ENCODE data around the gene AQP4.

AQP4 gene, protein sequence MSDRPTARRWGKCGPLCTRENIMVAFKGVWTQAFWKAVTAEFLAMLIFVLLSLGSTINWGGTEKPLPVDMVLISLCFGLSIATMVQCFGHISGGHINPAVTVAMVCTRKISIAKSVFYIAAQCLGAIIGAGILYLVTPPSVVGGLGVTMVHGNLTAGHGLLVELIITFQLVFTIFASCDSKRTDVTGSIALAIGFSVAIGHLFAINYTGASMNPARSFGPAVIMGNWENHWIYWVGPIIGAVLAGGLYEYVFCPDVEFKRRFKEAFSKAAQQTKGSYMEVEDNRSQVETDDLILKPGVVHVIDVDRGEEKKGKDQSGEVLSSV

DNA sequence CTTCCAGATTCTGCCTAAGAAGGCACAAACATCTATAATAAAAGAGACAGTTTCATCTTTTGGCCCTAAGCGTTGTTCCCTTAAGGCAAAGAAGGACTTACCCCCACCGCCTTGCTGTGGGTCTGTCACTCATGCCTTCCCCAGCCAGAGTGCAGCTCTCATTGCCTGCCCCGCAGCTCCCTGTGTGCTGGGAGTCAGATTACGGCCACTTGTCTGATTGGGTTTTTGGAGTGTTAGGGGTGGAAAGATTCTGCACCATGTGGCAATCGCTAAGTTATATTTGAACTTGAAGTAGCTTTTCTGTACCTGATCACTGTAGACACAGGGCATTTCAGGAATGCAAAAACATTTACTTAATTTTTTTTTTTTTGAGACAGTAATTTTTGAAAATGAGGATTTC lies at the start of gene AQP4:
Gene AQP4 (minus strand): TSS at position 151 of the 400 bp plus-strand sequence. CDS start 18 bp downstream, at position 133.
- TF ChIP-seq GATA2 (IDR thresholded peaks at IDR 0.05; ENCODE audit: low read depth, low read length) (no peak), GATA3 (IDR thresholded peaks at IDR 0.05; ENCODE audit: low read depth, low read length) (no peak)

DNA sequence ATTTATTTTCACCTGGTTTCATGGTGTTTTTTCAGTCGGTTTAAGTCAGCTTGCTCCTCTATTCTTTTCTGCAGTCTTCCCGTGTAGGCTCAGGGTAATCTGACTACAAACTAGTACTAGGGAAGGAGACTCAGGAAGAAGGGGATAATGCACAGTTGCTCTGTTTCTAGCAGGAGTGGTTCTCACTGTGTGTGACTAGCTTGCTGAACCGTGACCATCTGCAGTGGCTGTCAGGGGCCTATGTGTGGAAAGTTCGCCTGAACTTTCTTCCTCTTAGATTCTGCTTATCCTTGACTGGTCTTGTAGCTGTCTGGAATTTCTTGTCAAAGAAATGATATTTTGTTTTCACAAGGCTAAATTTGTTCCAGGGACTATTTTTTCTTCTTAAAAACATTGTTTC lies 46.3 kb upstream of the AQP4 start:
- no peak for TF ChIP-seq GATA2 (IDR thresholded peaks at IDR 0.05; ENCODE audit: low read depth, low read length)
- no peak for TF ChIP-seq GATA3 (IDR thresholded peaks at IDR 0.05; ENCODE audit: low read depth, low read length)

DNA sequence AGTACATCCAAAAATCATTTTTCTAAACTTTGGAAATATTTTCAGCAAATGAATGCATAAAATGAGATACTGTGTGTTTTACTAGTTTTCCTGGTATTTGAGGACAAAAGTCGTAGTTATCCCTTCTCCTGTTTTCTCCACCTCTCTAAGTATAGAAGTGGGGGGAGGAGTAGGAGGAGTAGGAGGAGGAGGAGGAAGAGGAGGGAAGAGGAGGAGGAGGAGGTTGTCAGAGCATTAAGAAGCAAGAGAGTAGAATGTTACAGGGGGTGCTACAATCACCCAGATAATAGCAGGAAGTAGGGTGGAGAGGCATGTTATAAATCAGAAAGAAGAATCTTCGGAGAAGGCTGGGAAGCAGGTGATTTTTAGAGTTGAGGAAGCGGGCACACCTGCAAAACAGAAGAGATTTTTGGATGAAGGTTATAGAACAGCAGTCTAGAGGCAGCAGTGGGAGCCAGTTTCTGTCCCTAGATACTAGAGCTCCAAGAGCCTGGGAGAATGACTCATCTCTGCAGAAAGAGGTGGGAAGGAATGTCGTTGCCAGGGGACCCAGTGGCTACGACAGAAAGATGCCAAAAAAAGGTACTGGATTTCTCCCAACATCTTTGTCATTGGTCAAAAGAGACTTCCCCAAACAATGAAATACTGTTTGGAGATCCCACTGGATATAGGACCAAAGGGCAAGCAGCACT lies 44.2 kb upstream of the AQP4 start:
- TF ChIP-seq GATA3 (IDR thresholded peaks at IDR 0.05; ENCODE audit: low read depth, low read length), result no peak
- TF ChIP-seq GATA2 (IDR thresholded peaks at IDR 0.05; ENCODE audit: low read depth, low read length), result no peak

DNA sequence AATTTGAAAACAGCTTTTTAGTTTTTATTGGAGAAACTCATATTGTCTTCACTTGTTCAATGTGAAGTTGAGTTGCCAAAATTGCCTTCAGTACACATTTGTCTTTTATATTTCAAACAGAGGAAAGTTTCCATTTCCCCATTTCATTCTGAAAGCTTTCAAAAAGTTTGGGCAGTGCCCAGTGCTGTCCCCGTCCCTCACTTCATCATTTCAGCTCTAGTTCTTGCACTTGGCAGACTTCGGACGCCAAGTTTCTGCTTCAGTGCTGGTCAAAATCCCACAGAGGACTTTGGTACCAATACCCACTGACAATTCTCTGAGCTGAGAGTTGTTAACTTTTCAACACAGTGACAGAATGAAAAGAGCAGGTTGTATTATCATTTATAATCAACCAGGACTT lies 43.4 kb upstream of the AQP4 start:
- TF ChIP-seq GATA2 (IDR thresholded peaks at IDR 0.05; ENCODE audit: low read depth, low read length) (no peak), GATA3 (IDR thresholded peaks at IDR 0.05; ENCODE audit: low read depth, low read length) (no peak)

DNA sequence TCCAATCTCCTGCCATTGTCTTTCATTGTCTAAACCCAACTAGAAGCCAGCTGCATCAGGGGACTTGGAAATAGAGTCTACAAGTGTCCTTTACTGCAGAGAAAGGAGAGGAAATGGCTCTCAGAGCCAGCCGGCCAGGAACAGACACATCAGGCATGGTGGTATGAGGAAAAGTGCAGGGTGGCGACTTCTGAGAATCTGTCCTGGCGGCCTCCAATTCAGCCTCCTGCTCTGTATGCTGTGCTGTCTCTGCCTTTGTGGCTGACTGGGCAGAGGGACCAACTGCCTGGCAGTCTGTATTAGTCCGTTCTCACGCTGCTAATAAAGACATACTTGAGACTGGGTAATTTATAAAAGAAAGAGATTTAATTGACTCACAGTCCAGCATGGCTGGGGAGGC lies 36.8 kb upstream of the AQP4 start:
- TF ChIP-seq GATA3 (IDR thresholded peaks at IDR 0.05; ENCODE audit: low read depth, low read length) (no peak), GATA2 (IDR thresholded peaks at IDR 0.05; ENCODE audit: low read depth, low read length) (no peak)

DNA sequence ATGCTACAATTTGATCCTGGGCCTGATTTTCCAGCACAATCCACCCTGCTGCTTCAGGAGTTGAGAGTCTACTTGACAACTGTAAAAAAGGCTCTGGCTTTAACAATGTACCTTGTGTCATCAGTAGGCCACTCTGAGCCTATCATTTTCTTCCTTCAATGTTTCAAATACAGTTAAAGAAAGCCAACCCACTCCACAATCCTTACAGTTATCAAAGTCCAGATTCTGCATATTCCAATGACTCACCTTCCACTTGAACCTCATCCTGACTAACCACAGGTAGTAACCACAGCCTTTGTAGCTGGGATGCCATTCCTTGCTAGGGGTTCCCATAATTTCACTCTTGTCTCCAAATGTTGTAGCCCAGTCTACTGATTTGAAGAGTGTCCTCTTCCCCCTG lies 35.5 kb upstream of the AQP4 start:
- TF ChIP-seq GATA2 (IDR thresholded peaks at IDR 0.05; ENCODE audit: low read depth, low read length) (no peak), GATA3 (IDR thresholded peaks at IDR 0.05; ENCODE audit: low read depth, low read length) (no peak)

DNA sequence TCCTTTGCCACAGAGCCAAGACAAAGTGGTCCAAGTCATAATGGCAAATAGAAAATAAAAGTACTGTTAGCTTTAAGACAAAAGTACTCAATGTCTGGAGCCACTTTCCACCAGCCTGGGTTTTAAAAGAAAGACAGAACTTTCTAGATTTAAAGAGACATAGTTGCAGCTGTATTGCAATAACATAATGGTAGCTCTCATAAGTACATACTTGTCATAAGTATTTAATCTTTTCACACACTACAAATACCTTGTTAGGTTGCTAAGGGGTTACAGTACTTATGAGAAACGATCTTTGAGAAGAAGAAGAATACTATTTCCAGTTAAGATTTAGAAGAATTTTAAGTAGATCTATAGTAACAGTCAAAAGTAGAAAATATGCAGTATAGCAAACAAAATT lies 28.9 kb upstream of the AQP4 start:
- TF ChIP-seq GATA2 (IDR thresholded peaks at IDR 0.05; ENCODE audit: low read depth, low read length) (no peak), GATA3 (IDR thresholded peaks at IDR 0.05; ENCODE audit: low read depth, low read length) (no peak)

DNA sequence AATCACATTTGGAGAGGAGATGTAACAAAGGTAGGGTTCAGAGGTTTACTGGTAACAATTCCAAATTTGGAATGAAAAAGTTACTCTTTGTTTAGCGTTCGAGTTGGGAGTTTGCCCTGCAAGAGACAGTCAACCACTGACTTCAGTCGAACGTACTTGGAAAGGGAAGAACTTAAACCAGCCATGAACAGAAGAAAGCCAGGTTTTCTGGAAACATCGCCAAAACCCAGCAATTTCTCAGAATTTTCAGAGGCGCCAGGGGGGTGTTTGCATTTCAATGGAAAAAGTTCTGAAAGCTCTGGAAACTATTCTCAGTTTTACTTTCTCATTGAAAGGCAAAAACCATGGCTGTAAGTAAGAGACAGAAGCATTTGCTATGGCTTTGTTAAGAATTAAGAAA lies 28.5 kb upstream of the AQP4 start:
- TF ChIP-seq GATA3 (IDR thresholded peaks at IDR 0.05; ENCODE audit: low read depth, low read length) (no peak), GATA2 (IDR thresholded peaks at IDR 0.05; ENCODE audit: low read depth, low read length) (no peak)

DNA sequence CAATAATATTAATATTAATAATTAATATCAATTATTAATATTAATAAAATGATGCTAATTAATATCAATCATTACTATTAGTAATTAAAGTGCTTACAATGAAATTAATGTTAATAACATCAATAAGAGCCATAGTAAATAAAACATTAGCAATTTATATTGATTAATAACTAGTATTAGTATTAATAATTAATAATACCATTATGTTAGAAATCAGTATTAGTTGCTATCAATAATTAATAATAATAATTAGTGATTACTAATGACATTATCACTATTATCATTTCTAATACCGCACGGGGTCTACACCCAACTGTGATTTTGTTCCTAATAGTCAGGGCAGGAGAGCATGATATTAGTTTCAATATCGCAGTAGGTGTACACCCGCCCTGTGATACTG lies 22.8 kb upstream of the AQP4 start:
- no peak for TF ChIP-seq GATA2 (IDR thresholded peaks at IDR 0.05; ENCODE audit: low read depth, low read length)
- TF ChIP-seq GATA3 (IDR thresholded peaks at IDR 0.05; ENCODE audit: low read depth, low read length), result no peak

DNA sequence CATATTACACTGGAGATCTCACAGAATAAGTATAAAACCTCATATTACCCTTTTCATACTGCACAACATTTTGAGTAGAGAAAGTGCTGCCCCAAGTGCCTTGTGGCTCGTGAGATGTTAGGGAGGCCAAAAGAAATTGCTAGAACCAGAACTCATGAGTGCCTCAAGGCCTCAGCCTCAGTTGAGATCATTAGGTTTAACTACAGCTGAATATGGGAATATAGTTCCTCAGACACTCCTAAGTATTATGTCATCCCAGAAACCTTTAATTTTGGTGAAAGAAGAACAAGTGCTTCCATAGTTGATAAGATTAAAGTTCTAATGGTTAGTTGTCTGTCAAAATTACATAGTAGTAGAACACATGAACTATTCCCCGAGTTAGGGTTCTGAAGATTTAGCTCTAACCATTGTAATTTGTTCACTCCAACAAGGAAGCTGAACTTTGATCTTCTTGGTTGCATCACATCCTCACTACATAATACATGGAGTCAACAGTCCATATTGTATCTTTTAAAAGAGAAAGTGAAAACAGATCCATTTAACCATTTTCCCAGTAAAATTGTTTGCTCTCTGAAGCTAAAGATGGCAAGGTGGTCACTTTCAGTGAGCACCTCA lies 9.6 kb upstream of the AQP4 start:
- TF ChIP-seq GATA2 (IDR thresholded peaks at IDR 0.05; ENCODE audit: low read depth, low read length), result no peak
- TF ChIP-seq GATA3 (IDR thresholded peaks at IDR 0.05; ENCODE audit: low read depth, low read length), result no peak

DNA sequence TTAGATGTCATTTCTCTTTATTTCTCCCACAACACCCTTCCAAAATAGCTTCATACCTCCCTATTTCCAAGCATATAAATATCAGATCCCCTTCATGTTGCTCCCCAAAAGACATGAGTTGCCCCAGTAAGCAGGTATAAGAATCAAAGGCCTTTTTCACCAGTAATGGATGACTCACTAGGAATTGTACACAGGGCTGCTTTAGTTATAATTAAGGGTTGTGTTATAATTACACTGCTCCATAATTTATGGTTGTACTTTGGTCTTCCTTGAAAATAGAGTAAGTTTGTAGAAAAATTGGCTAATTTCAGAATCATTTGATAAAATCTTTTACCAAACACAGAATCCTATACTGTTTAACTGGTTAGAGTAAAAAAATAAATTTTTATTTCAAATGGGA lies 8.8 kb upstream of the AQP4 start:
- no peak for TF ChIP-seq GATA3 (IDR thresholded peaks at IDR 0.05; ENCODE audit: low read depth, low read length)
- TF ChIP-seq GATA2 (IDR thresholded peaks at IDR 0.05; ENCODE audit: low read depth, low read length), result no peak

DNA sequence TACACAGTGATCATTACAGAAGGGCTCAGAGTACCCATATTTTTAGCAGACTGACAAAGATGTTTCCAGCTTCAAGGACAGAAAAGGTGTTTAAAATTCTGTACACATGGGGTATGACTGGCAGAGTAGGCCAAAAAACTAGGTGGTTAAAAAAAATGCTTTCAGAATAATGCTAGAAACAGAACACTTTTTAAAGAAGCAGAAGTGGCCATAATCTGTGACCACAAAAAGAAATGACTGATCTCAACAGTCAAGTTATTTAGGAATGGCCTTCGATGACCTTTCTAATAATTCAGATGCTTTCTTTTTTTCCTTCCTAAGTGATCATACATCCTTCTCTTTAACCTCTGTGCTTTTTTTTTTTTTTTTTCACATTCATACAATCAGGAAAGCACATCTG lies 4.1 kb upstream of the AQP4 start:
- TF ChIP-seq GATA3 (IDR thresholded peaks at IDR 0.05; ENCODE audit: low read depth, low read length) (no peak), GATA2 (IDR thresholded peaks at IDR 0.05; ENCODE audit: low read depth, low read length) (no peak)

DNA sequence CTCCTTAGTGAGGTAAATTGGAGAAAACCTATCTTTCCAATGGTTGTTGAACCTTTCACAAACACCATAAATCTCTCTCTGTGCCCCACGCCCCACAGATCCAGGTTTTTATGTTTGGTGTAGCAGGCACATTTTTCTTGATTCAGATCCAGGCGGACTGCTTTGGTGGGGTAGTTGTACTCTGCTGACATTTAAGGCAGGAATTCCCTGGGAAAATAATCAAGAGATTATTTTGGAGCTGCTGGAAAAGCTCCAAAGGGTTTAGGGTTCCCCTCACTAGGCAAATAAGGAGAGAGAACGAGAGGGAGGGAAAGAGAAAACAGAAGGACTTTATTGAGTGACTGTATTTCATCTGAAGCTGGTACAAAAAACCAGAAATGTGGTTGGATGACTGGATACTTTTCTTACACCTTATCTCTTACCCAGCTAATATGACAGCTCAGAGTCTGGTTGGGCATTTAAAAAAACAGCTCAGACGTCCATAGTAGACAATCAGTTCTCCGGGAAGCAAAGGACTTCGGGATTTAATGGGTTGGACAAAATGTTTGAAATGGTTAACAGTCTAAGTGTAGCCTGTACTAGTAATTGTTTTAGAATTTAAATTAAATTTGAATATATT lies 3.6 kb upstream of the AQP4 start:
- TF ChIP-seq GATA3 (IDR thresholded peaks at IDR 0.05; ENCODE audit: low read depth, low read length), result no peak
- no peak for TF ChIP-seq GATA2 (IDR thresholded peaks at IDR 0.05; ENCODE audit: low read depth, low read length)

DNA sequence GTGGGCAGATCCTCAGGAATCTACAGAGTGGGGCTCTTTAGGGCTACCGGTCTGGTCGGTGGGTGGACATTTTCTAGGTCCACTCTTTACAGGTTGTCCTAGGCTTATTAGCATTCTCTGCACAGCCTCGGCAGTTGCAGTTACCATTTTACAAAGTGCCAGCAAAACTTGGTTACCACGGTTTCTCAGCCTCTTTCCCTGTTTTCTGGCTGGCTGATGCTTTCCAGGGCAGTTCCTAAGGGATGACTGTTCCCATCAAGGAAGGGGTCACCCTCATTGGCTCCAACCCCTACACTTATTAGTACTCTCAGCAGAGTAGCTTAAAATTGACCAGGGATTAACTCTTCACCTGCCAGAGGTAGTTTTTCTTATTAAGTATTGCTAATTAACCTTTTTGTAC lies 2.0 kb upstream of the AQP4 start:
- TF ChIP-seq GATA2 (IDR thresholded peaks at IDR 0.05; ENCODE audit: low read depth, low read length), result no peak
- TF ChIP-seq GATA3 (IDR thresholded peaks at IDR 0.05; ENCODE audit: low read depth, low read length), result no peak
